Neural cell (in vitro differentiated cells): ENCODE results near the gene POGLUT2.

ENCODE experiments used
- EZH2 ChIP-seq: fragments of 200-600, 300-800 bp; shearing (Covaris generic), sonication (generic); IDR thresholded peaks from 2 replicates; pipeline ENCODE4 v1.6.1; 2014; ENCODE audit warnings: antibody characterized with exemption, low read length, borderline replicate concordance, mild to moderate bottlenecking; ENCODE audit not compliant: insufficient read depth, poor library complexity, severe bottlenecking
- MXI1 ChIP-seq: fragments of 450-650 bp; conservative IDR thresholded peaks from 2 replicates; pipeline ENCODE4 v1.6.1; 2014; ENCODE audit warnings: antibody characterized with exemption, mild to moderate bottlenecking; ENCODE audit not compliant: poor library complexity, severe bottlenecking
- POLR2AphosphoS5 ChIP-seq: IDR thresholded peaks from 2 replicates; pipeline ENCODE4 v1.6.1; 2012
- RAD21 ChIP-seq: fragments of 450-650 bp; conservative IDR thresholded peaks from 2 replicates; pipeline ENCODE4 v1.6.1; 2014; ENCODE audit warnings: antibody characterized with exemption, mild to moderate bottlenecking, moderate library complexity
- TAF1 ChIP-seq: IDR thresholded peaks from 2 replicates; pipeline ENCODE4 v1.6.1; 2012; ENCODE audit warnings: low read depth
- TF ChIP-seq, protein P1 (sequence below): fragments of 450-650 bp; IDR thresholded peaks from 2 replicates; pipeline ENCODE4 v1.5.1; 2014; ENCODE audit warnings: antibody characterized with exemption, mild to moderate bottlenecking, moderate library complexity; ENCODE audit not compliant: poor library complexity, severe bottlenecking

DNA sequence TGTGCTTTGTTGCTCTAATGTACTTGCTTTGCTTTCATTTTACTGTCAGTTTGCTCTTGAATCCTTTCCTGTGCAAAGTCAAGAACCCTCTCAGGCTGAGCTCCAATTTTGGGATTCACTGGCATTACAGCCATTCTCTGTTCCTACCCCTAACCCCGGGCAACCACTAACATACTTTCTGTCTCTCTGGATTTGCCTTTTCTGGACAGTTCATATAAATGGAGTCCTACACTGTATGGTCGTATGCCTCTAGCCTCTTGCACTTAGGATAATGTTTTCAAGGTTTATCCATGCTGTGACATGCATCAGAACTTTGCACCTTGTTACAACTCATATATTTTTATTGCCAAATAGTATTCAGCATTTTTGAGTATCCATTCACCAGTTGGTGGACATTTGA is 22.5 kb downstream of the POGLUT2 start:
- TF ChIP-seq, protein P1, sequence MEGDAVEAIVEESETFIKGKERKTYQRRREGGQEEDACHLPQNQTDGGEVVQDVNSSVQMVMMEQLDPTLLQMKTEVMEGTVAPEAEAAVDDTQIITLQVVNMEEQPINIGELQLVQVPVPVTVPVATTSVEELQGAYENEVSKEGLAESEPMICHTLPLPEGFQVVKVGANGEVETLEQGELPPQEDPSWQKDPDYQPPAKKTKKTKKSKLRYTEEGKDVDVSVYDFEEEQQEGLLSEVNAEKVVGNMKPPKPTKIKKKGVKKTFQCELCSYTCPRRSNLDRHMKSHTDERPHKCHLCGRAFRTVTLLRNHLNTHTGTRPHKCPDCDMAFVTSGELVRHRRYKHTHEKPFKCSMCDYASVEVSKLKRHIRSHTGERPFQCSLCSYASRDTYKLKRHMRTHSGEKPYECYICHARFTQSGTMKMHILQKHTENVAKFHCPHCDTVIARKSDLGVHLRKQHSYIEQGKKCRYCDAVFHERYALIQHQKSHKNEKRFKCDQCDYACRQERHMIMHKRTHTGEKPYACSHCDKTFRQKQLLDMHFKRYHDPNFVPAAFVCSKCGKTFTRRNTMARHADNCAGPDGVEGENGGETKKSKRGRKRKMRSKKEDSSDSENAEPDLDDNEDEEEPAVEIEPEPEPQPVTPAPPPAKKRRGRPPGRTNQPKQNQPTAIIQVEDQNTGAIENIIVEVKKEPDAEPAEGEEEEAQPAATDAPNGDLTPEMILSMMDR, result no peak
- TF ChIP-seq TAF1, result no peak
- no peak for TF ChIP-seq MXI1
- TF ChIP-seq POLR2AphosphoS5, result no peak
- no peak for TF ChIP-seq EZH2
- TF ChIP-seq RAD21, result no peak
